H1 (cell line): ENCODE results near the gene SORL1-AS1.

Source experiments
- CTCF ChIA-PET: fragments of 300-600 bp; sonication (Branson Sonifier 250); formaldehyde crosslinking; loops from one replicate; lab custom pipeline; 2021; ENCODE audit not compliant: partially characterized antibody; lab: Charles Lee
- POLR2A ChIA-PET: fragments of 300-600 bp; sonication (Branson Sonifier 250); formaldehyde crosslinking; loops from one replicate; lab custom pipeline; 2021; ENCODE audit warnings: inconsistent platforms; ENCODE audit not compliant: partially characterized antibody; lab: Charles Lee
- DNase-seq, 2 experiments: peaks; one replicate each; pipeline versions ENCODE4 v3.0.0 to v3.0.0-alpha.2; 2010 to 2022; ENCODE audit warnings: low spot score in 2 of 2, low read depth in 1 of 2, mixed read lengths in 1 of 2
- FAIRE-seq: peaks from 2 replicates; lab custom pipeline; 2011; peaks lifted over from hg19 to GRCh38; lab: Jason Lieb, UNC
- H2AFZ ChIP-seq: 2 replicates; pipeline ENCODE4 v1.8.1; 2012; ENCODE audit warnings: low read length, inconsistent platforms
- H2AK5ac ChIP-seq: 2 replicates; pipeline ENCODE4 v1.6.1; 2013; ENCODE audit warnings: low read depth, low read length
- H2BK120ac ChIP-seq: replicated peaks from 2 replicates; pipeline ENCODE3; 2013; ENCODE audit warnings: low read depth, low read length, inconsistent platforms
- H2BK12ac ChIP-seq: 2 replicates; pipeline ENCODE4 v1.6.1; 2013; ENCODE audit warnings: low read depth, low read length
- H2BK15ac ChIP-seq: 2 replicates; pipeline ENCODE4 v1.6.1; 2013; ENCODE audit warnings: low read length
- H2BK20ac ChIP-seq: 2 replicates; pipeline ENCODE4 v1.6.1; 2013; ENCODE audit warnings: low read length
- H2BK5ac ChIP-seq: 2 replicates; pipeline ENCODE4 v1.6.1; 2013; ENCODE audit warnings: low read depth, low read length
- H3K14ac ChIP-seq: 2 replicates; pipeline ENCODE4 v1.6.1; 2013; ENCODE audit warnings: inconsistent platforms; ENCODE audit not compliant: insufficient read length
- H3K18ac ChIP-seq: 2 replicates; pipeline ENCODE4 v1.6.1; 2013; ENCODE audit warnings: low read length; ENCODE audit errors: extremely low read depth
- H3K23ac ChIP-seq: 2 replicates; pipeline ENCODE4 v1.6.1; 2013; ENCODE audit warnings: inconsistent platforms; ENCODE audit not compliant: insufficient read length
- H3K23me2 ChIP-seq: 2 replicates; pipeline ENCODE4 v1.6.1; 2013; ENCODE audit warnings: low read depth, low read length
- H3K27ac ChIP-seq: 2 replicates; pipeline ENCODE4 v1.6.1; 2011; ENCODE audit warnings: low read depth, low read length, inconsistent platforms
- H3K27me3 ChIP-seq, 4 experiments: replicated peaks in 1 of 4; 1 replicate in 1 of 4; 2 replicates in 3 of 4; pipeline versions ENCODE4 v1.6.1 to v1.8.1; 2011 to 2013; ENCODE audit warnings: low read length in 3 of 4, mild to moderate bottlenecking in 3 of 4, inconsistent platforms in 2 of 4, mixed read lengths in 2 of 4, moderate library complexity in 1 of 4; ENCODE audit not compliant: control insufficient read depth in 3 of 4, insufficient read depth in 3 of 4; ENCODE audit errors: extremely low read depth in 1 of 4
- H3K36me3 ChIP-seq, 4 experiments: 2 replicates each; pipeline versions ENCODE4 v1.6.1 to v1.8.1; 2011 to 2013; ENCODE audit warnings: mild to moderate bottlenecking in 4 of 4, low read length in 3 of 4, moderate library complexity in 2 of 4, control low read depth in 1 of 4, inconsistent platforms in 1 of 4; ENCODE audit not compliant: insufficient read depth in 4 of 4, control insufficient read depth in 2 of 4
- H3K4ac ChIP-seq: replicated peaks from 2 replicates; pipeline ENCODE3; 2013; ENCODE audit warnings: low read length, low read depth, mixed read lengths, inconsistent platforms; ENCODE audit not compliant: insufficient read length
- H3K4me1 ChIP-seq, 4 experiments: replicated peaks in 1 of 4; 1 replicate in 1 of 4; 2 replicates in 3 of 4; pipeline versions ENCODE4 v1.6.1 to v1.8.1; 2011 to 2013; ENCODE audit warnings: low read length in 3 of 4, inconsistent platforms in 2 of 4, mixed read lengths in 1 of 4; ENCODE audit not compliant: insufficient read depth in 4 of 4, control insufficient read depth in 3 of 4
- H3K4me2 ChIP-seq, 2 experiments: 2 replicates each; pipeline versions ENCODE4 v1.6.1 to v1.8.1; 2011 to 2013; ENCODE audit warnings: low read depth in 2 of 2, low read length in 2 of 2, control low read depth in 1 of 2, inconsistent platforms in 1 of 2, mild to moderate bottlenecking in 1 of 2; ENCODE audit not compliant: insufficient read depth in 1 of 2
- H3K4me3 ChIP-seq, 4 experiments: fragments of 200-600, 300-600 bp in 1 of 4; sonication (generic), shearing (Covaris generic), sonication (Bioruptor Twin) in 1 of 4; 2 replicates each; pipeline versions ENCODE4 v1.5.1 to v1.8.1; 2011 to 2016; ENCODE audit warnings: low read length in 4 of 4, low read depth in 3 of 4, control low read depth in 2 of 4, inconsistent platforms in 2 of 4, mild to moderate bottlenecking in 2 of 4, mixed read lengths in 1 of 4, moderate library complexity in 1 of 4; ENCODE audit not compliant: insufficient read depth in 2 of 4; ENCODE audit errors: extremely low read depth in 1 of 4
- H3K56ac ChIP-seq: replicated peaks from 2 replicates; pipeline ENCODE3; 2013; ENCODE audit warnings: low read depth, mild to moderate bottlenecking, mixed read lengths, low read length, inconsistent platforms; ENCODE audit not compliant: insufficient read length
- H3K79me1 ChIP-seq: 2 replicates; pipeline ENCODE4 v1.6.1; 2013; ENCODE audit warnings: low read depth, low read length, control low read depth
- H3K79me2 ChIP-seq, 2 experiments: 2 replicates each; pipeline versions ENCODE4 v1.6.1 to v1.8.1; 2012 to 2013; ENCODE audit warnings: low read length in 2 of 2, mild to moderate bottlenecking in 2 of 2, inconsistent platforms in 1 of 2; ENCODE audit not compliant: insufficient read depth in 2 of 2, control insufficient read depth in 1 of 2
- H3K9ac ChIP-seq, 4 experiments: replicated peaks in 1 of 4; 1 replicate in 1 of 4; 2 replicates in 3 of 4; pipeline versions ENCODE4 v1.6.1 to v1.8.1; 2011 to 2013; ENCODE audit warnings: low read depth in 3 of 4, low read length in 3 of 4, control low read depth in 2 of 4, mild to moderate bottlenecking in 2 of 4, moderate library complexity in 2 of 4, inconsistent platforms in 1 of 4; ENCODE audit errors: extremely low read depth in 1 of 4
- H3K9me3 ChIP-seq, 2 experiments: 2 replicates each; pipeline versions ENCODE4 v1.6.1 to v1.8.1; 2012 to 2013; ENCODE audit warnings: mild to moderate bottlenecking in 2 of 2, moderate library complexity in 2 of 2, control low read depth in 1 of 2, inconsistent platforms in 1 of 2, low read depth in 1 of 2, low read length in 1 of 2, mixed read lengths in 1 of 2; ENCODE audit not compliant: insufficient read depth in 2 of 2
- H4K20me1 ChIP-seq, 2 experiments: replicated peaks in 1 of 2; 2 replicates each; pipeline versions ENCODE3 to v1.8.1; 2011 to 2013; ENCODE audit warnings: inconsistent platforms in 2 of 2, low read length in 2 of 2, mild to moderate bottlenecking in 1 of 2; ENCODE audit not compliant: insufficient read depth in 2 of 2, control insufficient read depth in 1 of 2
- H4K5ac ChIP-seq: 2 replicates; pipeline ENCODE4 v1.6.1; 2013; ENCODE audit warnings: low read length, low read depth, mixed read lengths, inconsistent platforms; ENCODE audit not compliant: insufficient read length
- H4K8ac ChIP-seq: 2 replicates; pipeline ENCODE4 v1.8.0; 2013; ENCODE audit warnings: mild to moderate bottlenecking, moderate library complexity, low read length, inconsistent platforms; ENCODE audit not compliant: insufficient read depth; ENCODE audit errors: extremely low read depth
- H4K91ac ChIP-seq: replicated peaks from 2 replicates; pipeline ENCODE3; 2013; ENCODE audit warnings: low read length, mixed read lengths, inconsistent platforms; ENCODE audit not compliant: insufficient read length
- ATF2 ChIP-seq: IDR thresholded peaks from 2 replicates; pipeline ENCODE4 v1.6.1; 2012; ENCODE audit warnings: low read length, inconsistent platforms
- BACH1 ChIP-seq: IDR thresholded peaks from 2 replicates; pipeline ENCODE4 v1.6.1; 2012; ENCODE audit warnings: low read length, improper control_type of control experiment
- CTCF ChIP-seq, 3 experiments: IDR thresholded peaks; 1 replicate in 2 of 3; 2 replicates in 1 of 3; pipeline versions ENCODE4 v1.5.1 to v1.6.1; 2011; ENCODE audit warnings: low read length in 3 of 3, mild to moderate bottlenecking in 3 of 3, inconsistent platforms in 2 of 3, low read depth in 1 of 3, moderate library complexity in 1 of 3; ENCODE audit not compliant: insufficient read depth in 1 of 3; ENCODE audit errors: control extremely low read depth in 1 of 3
- EP300 ChIP-seq, 2 experiments: IDR thresholded peaks; 1 replicate in 1 of 2; 2 replicates in 1 of 2; pipeline ENCODE4 v1.6.1; 2011 to 2012; ENCODE audit warnings: low read depth in 2 of 2, low read length in 2 of 2, mild to moderate bottlenecking in 2 of 2, borderline replicate concordance in 1 of 2, inconsistent platforms in 1 of 2, moderate library complexity in 1 of 2
- EZH2 ChIP-seq: fragments of 200-600 bp; sonication (generic); IDR thresholded peaks from 2 replicates; pipeline ENCODE4 v1.7.1; 2012; ENCODE audit warnings: low read depth, mild to moderate bottlenecking, moderate library complexity, low read length, inconsistent platforms; ENCODE audit not compliant: severe bottlenecking
- KDM5A ChIP-seq: fragments of 200-600 bp; IDR thresholded peaks from 2 replicates; pipeline ENCODE4 v1.7.1; 2012; ENCODE audit warnings: mild to moderate bottlenecking, low read length, inconsistent platforms, mixed read lengths
- SIRT6 ChIP-seq: IDR thresholded peaks from one replicate; pipeline ENCODE4 v1.7.1; 2012; ENCODE audit warnings: low read length, inconsistent platforms
- YY1 ChIP-seq: IDR thresholded peaks from 2 replicates; pipeline ENCODE4 v1.6.1; 2011; ENCODE audit warnings: low read depth, mild to moderate bottlenecking, low read length
- ZNF274 ChIP-seq: IDR thresholded peaks from 2 replicates; pipeline ENCODE4 v1.7.0; 2012; ENCODE audit warnings: low read length, borderline replicate concordance; ENCODE audit errors: extremely low read depth

Gene SORL1-AS1

GRCh38 chr11:121437018-121437685 is 15.6 kb downstream of the SORL1-AS1 start:
- H2BK20ac ChIP-seq: no peak overlapping the region
- H3K4ac ChIP-seq: no peak overlapping the region
- H4K8ac ChIP-seq: no peak overlapping the region
- H2AFZ ChIP-seq: no peak overlapping the region
- ChIA-PET CTCF (interaction anchor here (0.9 kb wide), 2 partner anchors 10 to 23 kb away, joined by 3 to 5 read pairs; no protein-coding TSS in a partner anchor), POLR2A (no interaction called here)
- no peak overlapping the region for H4K5ac ChIP-seq
- H3K79me1 ChIP-seq: no peaks in the 10 kb centered on the region
- no peak overlapping the region for H2BK5ac ChIP-seq
- no peak overlapping the region for H3K56ac ChIP-seq
- TF ChIP-seq SIRT6 (no peak), YY1 (no peak), EP300 (IDR thresholded peaks at IDR 0.05; ENCODE audit: borderline replicate concordance in 1 of 2, low read depth in 2 of 2, low read length in 2 of 2) (no peak), CTCF (IDR thresholded peaks at IDR 0.05; ENCODE audit: control extremely low read depth in 1 of 3, insufficient read depth in 1 of 3, low read depth in 1 of 3, low read length in 3 of 3) (no peak), EZH2 (no peak), BACH1 (no peak), ATF2 (no peak), KDM5A (no peak), ZNF274 (no peak)
- no peak for FAIRE-seq
- H3K18ac ChIP-seq: no peak overlapping the region
- H3K4me3 ChIP-seq: no peak overlapping the region
- H2BK15ac ChIP-seq: no peak overlapping the region
- H3K14ac ChIP-seq: no peak overlapping the region
- no peaks in the 10 kb centered on the region for H3K79me2 ChIP-seq
- no peaks in the 10 kb centered on the region for H3K23me2 ChIP-seq
- no peak overlapping the region for H3K27ac ChIP-seq
- H3K27me3 ChIP-seq: no peaks in the 10 kb centered on the region
- H3K4me1 ChIP-seq: no peaks in the 10 kb centered on the region
- no peak overlapping the region for H2BK120ac ChIP-seq
- no peaks in the 10 kb centered on the region for H4K20me1 ChIP-seq
- DNase-seq: no peak
- no peak overlapping the region for H3K9ac ChIP-seq
- H3K23ac ChIP-seq: no peak overlapping the region
- no peak overlapping the region for H2AK5ac ChIP-seq
- no peak overlapping the region for H2BK12ac ChIP-seq
- H3K9me3 ChIP-seq: no peaks in the 10 kb centered on the region
- H4K91ac ChIP-seq: no peak overlapping the region
- no peaks in the 10 kb centered on the region for H3K36me3 ChIP-seq
- H3K4me2 ChIP-seq: no peak overlapping the region
